ENCODE measurements around the gene TAF11L2.
"Not testable (repeated sequence)": the region's sequence is repeated elsewhere in the genome, so short reads cannot be mapped to it uniquely, and the experiment has no call there.

Gene TAF11L2

GRCh38 chr5:17497931-17498330 is at the start of gene TAF11L2:
Gene TAF11L2 (plus strand): TSS chr5:17498231.
- DNase-seq (ENCODE audit: low read depth in 1 of 2, low spot score in 1 of 2), result not testable (repeated sequence)

GRCh38 chr5:17448877-17449276 is 49.2 kb upstream of the TAF11L2 start:
- no peak for TF ChIP-seq JUND (IDR thresholded peaks at IDR 0.05; ENCODE audit: low read depth)
- in situ Hi-C loops (cut with HindIII; ENCODE audit: low pct_unique_long_range_greater_than_20kb, low sequenced_read_pairs), result no loop called here
- DNase-seq (ENCODE audit: low read depth in 1 of 2, low spot score in 1 of 2), result no peak

More at GRCh38 chr5:17497931-17498330, at the start of gene TAF11L2:
- in situ Hi-C loops (cut with HindIII; ENCODE audit: low pct_unique_long_range_greater_than_20kb, low sequenced_read_pairs), result not testable (repeated sequence)

GRCh38 chr5:17452936-17453335 is 45.1 kb upstream of the TAF11L2 start:
- in situ Hi-C loops (cut with HindIII; ENCODE audit: low pct_unique_long_range_greater_than_20kb, low sequenced_read_pairs), result no loop called here
- TF ChIP-seq JUND (IDR thresholded peaks at IDR 0.05; ENCODE audit: low read depth), result no peak
- DNase-seq (ENCODE audit: low read depth in 1 of 2, low spot score in 1 of 2), result no peak

- no peak for TF ChIP-seq JUND (IDR thresholded peaks at IDR 0.05; ENCODE audit: low read depth)
- in situ Hi-C loops (cut with HindIII; ENCODE audit: low pct_unique_long_range_greater_than_20kb, low sequenced_read_pairs), result no loop called here
- DNase-seq (ENCODE audit: low read depth in 1 of 2, low spot score in 1 of 2), result no peak
Measured at GRCh38 chr5:17455942-17456341, 42.1 kb upstream of the TAF11L2 start.

GRCh38 chr5:17461793-17462192 is 36.2 kb upstream of the TAF11L2 start:
- in situ Hi-C loops (cut with HindIII; ENCODE audit: low pct_unique_long_range_greater_than_20kb, low sequenced_read_pairs), result no loop called here

GRCh38 chr5:17463653-17464052 is 34.4 kb upstream of the TAF11L2 start:
- in situ Hi-C loops (cut with HindIII; ENCODE audit: low pct_unique_long_range_greater_than_20kb, low sequenced_read_pairs), result no loop called here
- DNase-seq (ENCODE audit: low read depth in 1 of 2, low spot score in 1 of 2), result no peak
- no peak for TF ChIP-seq JUND (IDR thresholded peaks at IDR 0.05; ENCODE audit: low read depth)

More at GRCh38 chr5:17461793-17462192, 36.2 kb upstream of the TAF11L2 start:
- no peak for DNase-seq (ENCODE audit: low read depth in 1 of 2, low spot score in 1 of 2)
- no peak for TF ChIP-seq JUND (IDR thresholded peaks at IDR 0.05; ENCODE audit: low read depth)

- in situ Hi-C loops (cut with HindIII; ENCODE audit: low pct_unique_long_range_greater_than_20kb, low sequenced_read_pairs), result no loop called here
- DNase-seq (ENCODE audit: low read depth in 1 of 2, low spot score in 1 of 2), result no peak
- TF ChIP-seq JUND (IDR thresholded peaks at IDR 0.05; ENCODE audit: low read depth), result no peak
Measured at GRCh38 chr5:17470064-17470463, 28.0 kb upstream of the TAF11L2 start.

GRCh38 chr5:17475064-17475463 is 23.0 kb upstream of the TAF11L2 start:
- in situ Hi-C loops (cut with HindIII; ENCODE audit: low pct_unique_long_range_greater_than_20kb, low sequenced_read_pairs), result not testable (repeated sequence)

GRCh38 chr5:17477043-17477442 is 21.0 kb upstream of the TAF11L2 start:
- in situ Hi-C loops (cut with HindIII; ENCODE audit: low pct_unique_long_range_greater_than_20kb, low sequenced_read_pairs), result no loop called here
- no peak for DNase-seq (ENCODE audit: low read depth in 1 of 2, low spot score in 1 of 2)
- no peak for TF ChIP-seq JUND (IDR thresholded peaks at IDR 0.05; ENCODE audit: low read depth)

More at GRCh38 chr5:17475064-17475463, 23.0 kb upstream of the TAF11L2 start:
- not testable (repeated sequence) for DNase-seq (ENCODE audit: low read depth in 1 of 2, low spot score in 1 of 2)

- in situ Hi-C loops (cut with HindIII; ENCODE audit: low pct_unique_long_range_greater_than_20kb, low sequenced_read_pairs), result no loop called here
- no peak for TF ChIP-seq JUND (IDR thresholded peaks at IDR 0.05; ENCODE audit: low read depth)
- no peak for DNase-seq (ENCODE audit: low read depth in 1 of 2, low spot score in 1 of 2)
Measured at GRCh38 chr5:17477573-17478265, 20.3 kb upstream of the TAF11L2 start.

GRCh38 chr5:17481378-17481777 is 16.7 kb upstream of the TAF11L2 start:
- TF ChIP-seq JUND (IDR thresholded peaks at IDR 0.05; ENCODE audit: low read depth), result no peak
- DNase-seq (ENCODE audit: low read depth in 1 of 2, low spot score in 1 of 2), result no peak
- in situ Hi-C loops (cut with HindIII; ENCODE audit: low pct_unique_long_range_greater_than_20kb, low sequenced_read_pairs), result no loop called here

GRCh38 chr5:17482790-17483189 is 15.2 kb upstream of the TAF11L2 start:
- in situ Hi-C loops (cut with HindIII; ENCODE audit: low pct_unique_long_range_greater_than_20kb, low sequenced_read_pairs), result no loop called here
- DNase-seq (ENCODE audit: low read depth in 1 of 2, low spot score in 1 of 2), result no peak
- TF ChIP-seq JUND (IDR thresholded peaks at IDR 0.05; ENCODE audit: low read depth), result no peak

GRCh38 chr5:17486464-17487173 is 11.4 kb upstream of the TAF11L2 start:
- in situ Hi-C loops (cut with HindIII; ENCODE audit: low pct_unique_long_range_greater_than_20kb, low sequenced_read_pairs); DNase-seq (ENCODE audit: low read depth in 1 of 2, low spot score in 1 of 2): not testable (repeated sequence)
